GM18907 (cell line): ENCODE results near the gene SNRNP25.
"Not testable (repeated sequence)": the region's sequence is repeated elsewhere in the genome, so short reads cannot be mapped to it uniquely, and the experiment has no call there.

Experiments used
- ATAC-seq: cut with Tn5 transposase; IDR thresholded peaks from one replicate; pipeline ENCODE4 v1.9.1; 2021; ENCODE audit warnings: mild to moderate bottlenecking, moderate library complexity; ENCODE audit not compliant: unreplicated experiment

Gene SNRNP25

DNA sequence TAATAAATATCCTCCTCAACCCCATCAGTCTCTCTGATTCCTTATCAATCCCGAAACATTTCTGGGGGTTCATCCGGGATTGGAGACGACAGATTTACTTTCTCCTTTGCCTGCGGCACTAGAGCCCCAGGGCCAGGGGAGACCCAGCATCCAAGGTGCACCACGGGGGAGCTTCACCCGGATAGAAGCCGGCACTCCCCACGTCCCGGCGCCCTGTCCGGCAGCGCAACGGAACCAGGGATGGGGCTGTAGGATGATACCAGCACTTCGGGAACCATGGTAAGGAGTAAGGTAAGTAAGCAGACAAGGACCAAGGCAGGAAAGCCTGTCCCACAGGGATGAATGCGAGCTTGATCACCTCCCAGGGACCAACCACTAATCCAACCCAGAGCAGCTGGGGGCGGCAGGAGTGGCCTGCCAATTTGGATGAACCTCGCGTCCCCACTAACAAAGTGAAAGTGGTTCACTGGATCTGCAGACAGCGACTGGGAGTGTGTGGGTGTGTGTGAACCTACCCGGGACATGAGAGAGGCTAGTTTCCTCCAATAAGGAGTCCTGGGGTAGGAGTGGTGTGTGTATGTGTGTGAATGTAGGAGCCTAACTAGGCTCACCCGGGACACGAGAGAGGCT is 12.1 kb upstream of the SNRNP25 start:
- ATAC-seq: no peak

- ATAC-seq: no peak
Measured at GRCh38 chr16:42069-42457, 11.6 kb upstream of the SNRNP25 start.

GRCh38 chr16:42691-43090 is 10.9 kb upstream of the SNRNP25 start:
- no peak for ATAC-seq

GRCh38 chr16:43294-43693 is 10.3 kb upstream of the SNRNP25 start:
- ATAC-seq: no peak

DNA sequence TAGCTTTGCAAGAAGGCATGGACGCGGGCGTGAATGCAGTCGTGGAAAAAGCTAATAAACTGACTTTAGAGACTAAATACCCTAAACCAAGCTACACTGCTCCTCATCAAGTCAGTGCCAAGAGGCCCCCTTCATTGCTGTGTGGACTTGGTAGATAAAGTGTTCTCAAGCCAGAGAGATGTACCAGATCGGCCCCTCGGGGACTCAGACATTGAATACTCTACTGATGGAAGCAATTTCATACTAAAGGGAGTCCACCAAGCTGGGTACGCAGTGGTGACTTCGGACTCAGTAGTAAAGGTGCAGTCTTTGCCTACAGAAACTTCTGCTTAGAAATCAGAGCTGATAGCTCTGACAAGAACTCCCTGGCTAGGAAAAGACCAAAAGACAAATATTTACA is 9.0 kb upstream of the SNRNP25 start:
- no peak for ATAC-seq

DNA sequence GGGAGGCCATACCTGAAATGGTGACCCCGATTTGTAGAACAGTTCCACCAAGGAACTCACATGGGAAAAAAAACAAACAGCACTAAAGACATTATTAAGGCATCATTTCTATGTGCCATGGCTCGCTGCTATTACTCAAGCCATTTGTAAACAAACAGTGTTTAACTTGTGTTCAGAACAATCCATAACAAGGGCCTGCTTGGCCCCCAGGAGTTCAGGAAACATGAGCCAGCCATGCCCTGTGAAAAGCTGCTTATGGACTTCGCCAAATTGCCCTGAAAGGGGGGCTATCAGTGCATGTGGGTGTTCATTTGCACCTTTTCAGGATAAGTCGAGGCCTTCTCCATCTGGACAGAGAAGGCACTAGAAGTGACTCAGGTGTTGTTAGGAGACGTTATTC is 8.2 kb upstream of the SNRNP25 start:
- no peak for ATAC-seq

DNA sequence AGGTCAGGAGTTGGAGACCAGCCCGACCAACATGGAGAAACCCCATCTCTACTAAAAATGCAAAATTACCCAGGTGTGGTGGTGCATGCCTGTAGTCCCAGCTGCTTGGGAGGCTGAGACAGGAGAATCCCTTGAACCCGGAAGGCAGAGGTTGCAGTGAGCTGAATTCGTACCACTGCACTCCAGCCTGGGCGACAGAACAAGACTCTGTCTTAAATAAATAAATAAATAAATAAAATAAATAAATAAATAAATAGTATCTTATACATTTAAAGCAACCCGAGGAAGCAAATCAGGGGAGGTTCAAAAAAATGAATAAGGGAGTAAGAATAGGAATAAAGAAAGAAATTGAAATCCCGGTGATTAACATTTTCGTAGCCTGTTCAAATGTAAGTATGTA is 7.1 kb upstream of the SNRNP25 start:
- ATAC-seq: not testable (repeated sequence)

GRCh38 chr16:47234-47633 is 6.4 kb upstream of the SNRNP25 start:
- ATAC-seq: no peak

DNA sequence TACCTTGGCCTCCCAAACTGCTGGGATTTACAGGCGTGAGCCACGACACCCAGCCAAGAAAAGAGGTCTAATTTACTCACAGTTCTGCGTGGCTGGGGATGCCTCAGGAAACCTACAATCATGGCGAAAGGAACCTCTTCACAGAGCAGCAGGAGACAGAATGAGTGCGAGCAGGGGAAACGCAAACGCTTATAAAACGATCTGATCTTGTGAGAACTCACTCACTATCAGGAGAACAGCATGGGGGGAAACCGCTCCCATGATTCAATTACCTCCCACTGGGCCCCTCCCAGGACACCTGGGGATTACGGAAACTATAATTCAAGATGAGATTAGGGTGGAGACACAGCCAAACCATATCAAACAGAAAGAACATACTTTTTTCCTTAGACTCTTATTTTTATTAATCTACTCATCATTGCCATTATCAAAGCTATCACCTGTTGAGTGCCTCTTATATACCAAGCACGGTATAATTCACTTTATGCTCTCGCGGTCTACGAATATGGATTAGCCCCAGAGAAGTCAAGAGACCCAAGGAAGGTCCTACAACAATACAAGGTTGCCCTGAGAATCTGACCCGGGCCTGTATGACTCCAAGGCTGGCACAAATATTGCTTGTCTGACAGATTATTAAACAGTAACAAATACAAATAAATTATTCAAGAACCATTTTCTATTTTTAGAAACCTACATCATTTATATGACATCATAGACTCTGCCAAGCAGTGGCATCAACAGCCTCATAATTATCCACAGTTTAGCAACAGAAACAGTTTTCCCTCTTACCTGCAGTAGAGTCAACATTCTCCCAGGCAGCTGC is 2.6 kb upstream of the SNRNP25 start:
- ATAC-seq: no peak

DNA sequence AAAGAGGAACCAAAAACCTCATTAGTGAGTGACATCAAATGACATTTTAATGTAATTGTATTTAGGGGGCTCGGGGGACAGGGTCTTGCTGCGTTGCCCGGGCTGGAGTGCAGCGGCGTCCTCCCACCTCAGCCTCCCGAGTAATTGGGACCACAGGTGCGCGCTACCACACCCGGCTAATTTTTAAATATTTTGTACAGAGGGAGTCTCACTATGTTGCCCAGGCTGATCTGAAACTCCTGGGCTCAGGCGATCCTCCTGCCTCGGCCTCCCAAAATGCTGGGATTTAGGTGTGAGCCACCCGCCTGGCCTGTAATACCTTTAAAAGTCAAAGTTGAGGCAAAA is 581 bp downstream of the SNRNP25 start:
- ATAC-seq: no peak

GRCh38 chr16:55571-56136 is 2.0 kb downstream of the SNRNP25 start:
- no peak for ATAC-seq

- ATAC-seq: no peak
Measured at GRCh38 chr16:56231-56927, 2.8 kb downstream of the SNRNP25 start.

GRCh38 chr16:57711-58110 is 4.1 kb downstream of the SNRNP25 start:
- no peak for ATAC-seq

- no peak for ATAC-seq
Measured at GRCh38 chr16:58491-59439, 5.1 kb downstream of the SNRNP25 start.

GRCh38 chr16:59440-60059 is 5.9 kb downstream of the SNRNP25 start:
- ATAC-seq: no peak

DNA sequence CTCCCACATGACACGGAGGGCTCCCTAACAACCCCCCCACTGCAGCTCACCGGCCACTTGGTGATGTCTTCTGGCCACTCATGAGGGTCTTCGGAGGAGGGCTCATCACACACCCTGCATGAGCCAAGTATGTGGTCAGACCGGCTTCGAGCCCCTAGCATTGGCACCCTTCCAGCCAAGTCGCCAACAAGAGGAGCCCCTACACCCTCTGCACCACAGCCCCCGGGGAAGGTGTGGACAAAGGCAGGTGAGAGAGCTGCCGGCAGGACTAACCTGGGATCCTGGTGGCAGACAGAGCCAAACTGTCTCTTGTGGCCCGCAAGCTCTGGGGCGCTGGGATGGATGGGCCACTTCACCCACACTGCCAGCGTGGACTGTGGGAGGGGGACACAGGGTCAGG is 6.5 kb downstream of the SNRNP25 start:
- no peak for ATAC-seq

DNA sequence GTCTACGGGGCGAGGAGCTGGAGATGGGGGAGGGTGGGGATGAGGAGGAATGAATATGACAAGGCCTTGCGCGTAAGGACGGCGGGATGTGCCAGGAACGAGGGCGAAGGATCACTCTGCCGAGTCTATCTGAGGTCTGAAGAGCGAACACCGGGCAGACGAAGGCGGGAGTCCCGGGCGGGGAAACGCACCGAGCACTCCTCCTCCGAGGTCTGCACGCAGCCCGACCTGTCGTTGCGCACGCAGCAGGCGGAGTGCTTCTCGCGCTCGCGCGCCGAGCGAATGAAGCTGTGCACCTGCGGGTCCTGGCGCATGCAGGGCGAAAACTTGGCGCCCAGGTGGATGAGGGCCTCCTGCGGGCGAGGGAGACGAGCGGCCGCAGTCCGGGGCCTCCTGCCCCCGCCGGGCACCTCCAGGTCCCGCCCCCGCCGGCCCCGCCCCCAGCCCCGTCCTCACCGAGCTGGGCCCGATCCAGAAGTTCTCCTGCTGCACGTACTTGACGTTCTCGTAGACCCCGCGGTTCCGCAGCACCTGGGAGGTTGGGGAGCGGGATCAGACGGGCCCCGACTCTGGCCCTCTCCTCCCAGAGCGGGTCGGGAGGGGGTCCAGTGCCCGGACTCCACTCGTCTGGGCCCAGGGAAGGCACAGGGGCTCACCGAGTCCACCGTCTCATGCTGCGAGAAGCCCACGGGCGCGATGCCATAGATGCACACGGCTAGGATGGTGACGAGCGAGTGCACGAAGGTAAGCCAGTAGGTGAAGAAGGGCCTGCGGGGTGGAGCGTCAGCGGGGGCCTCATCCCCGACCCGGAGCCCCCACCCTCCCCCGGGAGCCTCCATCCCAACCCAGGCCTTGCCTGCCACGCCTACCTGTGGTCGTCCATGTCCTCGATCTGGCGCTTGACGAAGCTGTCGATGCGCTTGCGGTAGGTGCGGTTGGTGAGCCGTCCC is 7.6 kb downstream of the SNRNP25 start:
- ATAC-seq: no peak

DNA sequence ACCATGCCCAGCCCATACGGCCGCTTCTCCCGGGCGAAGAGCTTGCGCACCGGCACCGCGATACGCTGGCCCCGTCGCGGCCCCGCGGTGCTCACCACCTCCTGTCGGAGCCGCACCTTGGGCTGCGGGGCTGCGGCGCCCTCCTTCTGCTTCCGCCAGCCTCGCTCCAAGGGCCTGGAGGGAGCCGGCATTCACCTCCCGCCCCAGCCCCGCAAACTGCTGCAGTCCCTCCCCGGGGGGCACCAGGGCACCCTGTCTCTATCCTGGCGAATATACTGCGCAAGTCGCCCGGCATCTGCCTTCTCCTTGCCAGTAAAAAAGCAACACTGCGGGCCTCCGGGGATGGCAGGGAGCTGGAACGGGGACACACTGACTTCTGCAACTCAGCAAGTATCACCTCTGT is 8.3 kb downstream of the SNRNP25 start:
- no peak for ATAC-seq

DNA sequence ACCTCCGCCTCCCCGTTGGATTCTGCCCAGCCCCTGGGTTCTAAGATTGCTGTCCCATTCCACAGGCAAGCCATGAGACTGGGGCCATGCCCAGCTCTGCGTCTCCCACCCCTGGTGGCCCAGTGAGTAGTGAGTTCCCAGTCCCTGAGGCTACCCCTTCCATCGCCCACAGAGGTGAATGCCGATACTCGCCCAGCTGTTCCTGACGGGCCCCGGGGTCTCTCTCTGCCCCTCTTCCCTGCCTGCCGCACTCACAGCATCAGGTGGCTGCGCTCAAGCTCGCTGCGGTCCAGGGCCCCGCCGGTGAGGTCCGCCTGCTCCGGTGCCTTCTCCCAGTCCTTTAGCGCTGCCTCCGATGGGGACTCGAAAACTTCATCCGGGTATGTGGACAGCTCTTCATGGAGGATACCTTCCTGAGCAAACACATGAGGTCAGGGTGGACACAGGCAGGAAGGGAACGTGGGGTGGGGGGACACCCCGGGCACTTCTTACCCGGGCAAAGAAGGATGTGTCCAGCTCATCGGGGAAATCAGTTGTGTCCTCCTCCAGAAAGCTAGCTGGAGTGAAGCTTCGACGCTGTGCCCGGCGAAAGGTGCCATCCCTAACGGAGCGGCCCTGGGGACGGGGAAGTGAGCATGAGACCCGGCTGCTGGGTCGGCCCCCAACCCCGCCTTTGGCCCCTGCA is 8.8 kb downstream of the SNRNP25 start:
- no peak for ATAC-seq
